Ishikawa (cell line): ENCODE data around the gene NPFFR1.

Experiments used
- EGR1 ChIP-seq: IDR thresholded peaks from 2 replicates; pipeline ENCODE4 v1.6.1; 2012
- EP300 ChIP-seq: IDR thresholded peaks from 2 replicates; pipeline ENCODE4 v1.6.1; 2012; ENCODE audit warnings: borderline replicate concordance
- FOXM1 ChIP-seq: IDR thresholded peaks from 2 replicates; pipeline ENCODE4 v1.6.1; 2012; ENCODE audit warnings: low read depth, borderline replicate concordance
- NFIC ChIP-seq: IDR thresholded peaks from 2 replicates; pipeline ENCODE4 v1.6.1; 2012
- RAD21 ChIP-seq: IDR thresholded peaks from 2 replicates; pipeline ENCODE4 v1.6.1; 2012; ENCODE audit warnings: low read depth
- TF ChIP-seq, protein P1 (sequence below): IDR thresholded peaks from 2 replicates; pipeline ENCODE4 v1.6.1; 2012; ENCODE audit warnings: low read depth, mild to moderate bottlenecking
- TF ChIP-seq, protein P2 (sequence below): IDR thresholded peaks from 2 replicates; pipeline ENCODE4 v1.6.1; 2012

DNA sequence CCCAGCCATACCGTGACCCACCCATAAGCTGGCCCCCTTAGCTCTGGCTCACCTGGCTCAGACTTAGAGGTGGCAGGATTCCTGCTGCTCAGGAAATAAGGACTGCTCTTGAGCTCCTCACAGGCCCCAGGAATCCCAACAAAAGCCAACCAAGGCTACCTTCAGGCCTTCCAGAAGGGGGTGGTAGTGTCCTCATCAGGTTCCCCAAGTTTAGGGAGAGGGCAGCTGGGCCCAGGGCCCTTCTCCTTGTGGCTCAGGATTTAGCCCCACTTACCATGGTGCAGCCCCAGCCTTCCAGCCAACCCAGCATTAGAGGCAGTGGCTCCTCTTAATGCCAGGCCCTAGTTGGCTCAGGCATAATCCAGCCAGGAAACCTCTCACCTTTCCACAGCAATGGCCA is 23.5 kb downstream of the NPFFR1 start:
- TF ChIP-seq NFIC (no peak), EP300 (no peak), FOXM1 (no peak), RAD21 (peak; percentile 10; the same call in 1 of the 2 replicates), EGR1 (no peak)
- TF ChIP-seq, protein P1, sequence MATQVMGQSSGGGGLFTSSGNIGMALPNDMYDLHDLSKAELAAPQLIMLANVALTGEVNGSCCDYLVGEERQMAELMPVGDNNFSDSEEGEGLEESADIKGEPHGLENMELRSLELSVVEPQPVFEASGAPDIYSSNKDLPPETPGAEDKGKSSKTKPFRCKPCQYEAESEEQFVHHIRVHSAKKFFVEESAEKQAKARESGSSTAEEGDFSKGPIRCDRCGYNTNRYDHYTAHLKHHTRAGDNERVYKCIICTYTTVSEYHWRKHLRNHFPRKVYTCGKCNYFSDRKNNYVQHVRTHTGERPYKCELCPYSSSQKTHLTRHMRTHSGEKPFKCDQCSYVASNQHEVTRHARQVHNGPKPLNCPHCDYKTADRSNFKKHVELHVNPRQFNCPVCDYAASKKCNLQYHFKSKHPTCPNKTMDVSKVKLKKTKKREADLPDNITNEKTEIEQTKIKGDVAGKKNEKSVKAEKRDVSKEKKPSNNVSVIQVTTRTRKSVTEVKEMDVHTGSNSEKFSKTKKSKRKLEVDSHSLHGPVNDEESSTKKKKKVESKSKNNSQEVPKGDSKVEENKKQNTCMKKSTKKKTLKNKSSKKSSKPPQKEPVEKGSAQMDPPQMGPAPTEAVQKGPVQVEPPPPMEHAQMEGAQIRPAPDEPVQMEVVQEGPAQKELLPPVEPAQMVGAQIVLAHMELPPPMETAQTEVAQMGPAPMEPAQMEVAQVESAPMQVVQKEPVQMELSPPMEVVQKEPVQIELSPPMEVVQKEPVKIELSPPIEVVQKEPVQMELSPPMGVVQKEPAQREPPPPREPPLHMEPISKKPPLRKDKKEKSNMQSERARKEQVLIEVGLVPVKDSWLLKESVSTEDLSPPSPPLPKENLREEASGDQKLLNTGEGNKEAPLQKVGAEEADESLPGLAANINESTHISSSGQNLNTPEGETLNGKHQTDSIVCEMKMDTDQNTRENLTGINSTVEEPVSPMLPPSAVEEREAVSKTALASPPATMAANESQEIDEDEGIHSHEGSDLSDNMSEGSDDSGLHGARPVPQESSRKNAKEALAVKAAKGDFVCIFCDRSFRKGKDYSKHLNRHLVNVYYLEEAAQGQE: no peak
- TF ChIP-seq, protein P2, sequence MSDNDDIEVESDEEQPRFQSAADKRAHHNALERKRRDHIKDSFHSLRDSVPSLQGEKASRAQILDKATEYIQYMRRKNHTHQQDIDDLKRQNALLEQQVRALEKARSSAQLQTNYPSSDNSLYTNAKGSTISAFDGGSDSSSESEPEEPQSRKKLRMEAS: no peak
